HG03066 (cell line): ENCODE results near the gene LENG1.
"Not testable (repeated sequence)": the region's sequence is repeated elsewhere in the genome, so short reads cannot be mapped to it uniquely, and the experiment has no call there.

Experiments used
- ATAC-seq: cut with Tn5 transposase; IDR thresholded peaks from one replicate; pipeline ENCODE4 v1.9.1; 2021; ENCODE audit warnings: low read depth; ENCODE audit not compliant: unreplicated experiment

The LENG1 gene

GRCh38 chr19:54159352-54160181, at the start of gene LENG1:
TSS of gene LENG1 (minus strand) at chr19:54159721. CDS start at chr19:54159695, 26 bp downstream.
- ATAC-seq, result peak; percentile 91

GRCh38 chr19:54208784-54209057, 49.2 kb upstream of the LENG1 start:
- ATAC-seq, result no peak

- peak; percentile 56 for ATAC-seq
Observed at GRCh38 chr19:54207983-54208783, 48.7 kb upstream of the LENG1 start.

GRCh38 chr19:54207676-54207982, 48.1 kb upstream of the LENG1 start:
- ATAC-seq, result no peak

- not testable (repeated sequence) for ATAC-seq
Observed at GRCh38 chr19:54207193-54207592, 47.7 kb upstream of the LENG1 start.

GRCh38 chr19:54206831-54207177, 47.3 kb upstream of the LENG1 start:
- ATAC-seq, result no peak

GRCh38 chr19:54206030-54206830, 46.7 kb upstream of the LENG1 start:
- ATAC-seq, result no peak

- ATAC-seq, result no peak
Observed at GRCh38 chr19:54204767-54205468, 45.4 kb upstream of the LENG1 start.

- no peak for ATAC-seq
Observed at GRCh38 chr19:54203151-54203611, 43.7 kb upstream of the LENG1 start.

GRCh38 chr19:54201980-54202379, 42.5 kb upstream of the LENG1 start:
- ATAC-seq, result no peak

GRCh38 chr19:54201172-54201701, 41.7 kb upstream of the LENG1 start:
- ATAC-seq, result no peak

GRCh38 chr19:54199401-54199800, 39.9 kb upstream of the LENG1 start:
- no peak for ATAC-seq

GRCh38 chr19:54197121-54197520, 37.6 kb upstream of the LENG1 start:
- ATAC-seq, result no peak

GRCh38 chr19:54196536-54196935, 37.0 kb upstream of the LENG1 start:
- ATAC-seq, result no peak

- not testable (repeated sequence) for ATAC-seq
Observed at GRCh38 chr19:54194463-54194862, 34.9 kb upstream of the LENG1 start.

- ATAC-seq, result no peak
Observed at GRCh38 chr19:54193011-54193410, 33.5 kb upstream of the LENG1 start.

- ATAC-seq, result no peak
Observed at GRCh38 chr19:54191811-54192453, 32.4 kb upstream of the LENG1 start.

- peak; percentile 21 for ATAC-seq
Observed at GRCh38 chr19:54191011-54191810, 31.7 kb upstream of the LENG1 start, which contains the start of gene TSEN34. TSS of gene TSEN34 (plus strand) at chr19:54191308. CDS start at chr19:54191365, 57 bp downstream.

GRCh38 chr19:54190503-54191010, 31.0 kb upstream of the LENG1 start:
- ATAC-seq, result peak; percentile 46
